ENCODE results near the gene ARFGAP1.

Gene ARFGAP1

GRCh38 chr20:63335711-63336110 is 63.1 kb downstream of the ARFGAP1 start:
- TF ChIP-seq, protein P1, sequence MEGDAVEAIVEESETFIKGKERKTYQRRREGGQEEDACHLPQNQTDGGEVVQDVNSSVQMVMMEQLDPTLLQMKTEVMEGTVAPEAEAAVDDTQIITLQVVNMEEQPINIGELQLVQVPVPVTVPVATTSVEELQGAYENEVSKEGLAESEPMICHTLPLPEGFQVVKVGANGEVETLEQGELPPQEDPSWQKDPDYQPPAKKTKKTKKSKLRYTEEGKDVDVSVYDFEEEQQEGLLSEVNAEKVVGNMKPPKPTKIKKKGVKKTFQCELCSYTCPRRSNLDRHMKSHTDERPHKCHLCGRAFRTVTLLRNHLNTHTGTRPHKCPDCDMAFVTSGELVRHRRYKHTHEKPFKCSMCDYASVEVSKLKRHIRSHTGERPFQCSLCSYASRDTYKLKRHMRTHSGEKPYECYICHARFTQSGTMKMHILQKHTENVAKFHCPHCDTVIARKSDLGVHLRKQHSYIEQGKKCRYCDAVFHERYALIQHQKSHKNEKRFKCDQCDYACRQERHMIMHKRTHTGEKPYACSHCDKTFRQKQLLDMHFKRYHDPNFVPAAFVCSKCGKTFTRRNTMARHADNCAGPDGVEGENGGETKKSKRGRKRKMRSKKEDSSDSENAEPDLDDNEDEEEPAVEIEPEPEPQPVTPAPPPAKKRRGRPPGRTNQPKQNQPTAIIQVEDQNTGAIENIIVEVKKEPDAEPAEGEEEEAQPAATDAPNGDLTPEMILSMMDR (IDR thresholded peaks at IDR 0.05; ENCODE audit: borderline replicate concordance, control extremely low read depth, extremely low read depth, insufficient read depth, missing control alignments), result no peak
- no peak for DNase-seq (ENCODE audit: low spot score)
- in situ Hi-C loops (cut with MboI; ENCODE audit: low sequenced_read_pairs, unreplicated experiment), result no loop called here

GRCh38 chr20:63336232-63336752 is 63.7 kb downstream of the ARFGAP1 start:
- in situ Hi-C loops (cut with MboI; ENCODE audit: low sequenced_read_pairs, unreplicated experiment), result no loop called here
- TF ChIP-seq, protein P1 (IDR thresholded peaks at IDR 0.05; ENCODE audit: borderline replicate concordance, control extremely low read depth, extremely low read depth, insufficient read depth, missing control alignments), result no peak

DNA sequence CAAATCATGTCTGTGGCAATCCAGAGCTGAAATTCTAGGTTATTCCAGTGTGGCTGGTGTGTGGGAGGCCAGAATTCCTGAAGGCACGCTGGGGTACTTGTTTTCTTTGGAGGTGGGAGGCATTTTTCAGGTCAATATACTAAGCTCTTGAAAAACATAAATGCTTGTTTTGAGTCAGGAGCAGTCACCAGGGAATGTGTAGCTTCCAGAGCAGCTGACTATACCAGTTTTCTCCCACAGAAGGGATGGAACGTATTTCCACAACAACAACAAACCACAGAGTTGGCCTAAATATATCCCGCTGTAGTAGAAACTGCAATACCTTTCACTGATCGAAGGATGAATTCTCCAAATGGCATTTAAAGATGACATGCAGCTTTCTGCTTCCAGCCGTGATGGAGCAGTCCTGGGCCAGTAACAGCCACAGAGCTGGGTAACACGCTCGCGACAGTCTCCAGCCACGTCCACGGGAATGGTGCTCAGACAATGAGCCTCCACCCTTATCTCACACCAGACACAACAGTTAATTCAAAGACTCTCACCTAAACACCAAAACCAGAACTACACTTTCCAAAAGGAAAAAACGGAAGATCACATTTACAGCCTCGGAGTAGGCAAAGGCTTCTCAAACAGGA is 65.3 kb downstream of the ARFGAP1 start:
- no peak for DNase-seq (ENCODE audit: low spot score)
- TF ChIP-seq, protein P1 (IDR thresholded peaks at IDR 0.05; ENCODE audit: borderline replicate concordance, control extremely low read depth, extremely low read depth, insufficient read depth, missing control alignments), result no peak
- in situ Hi-C loops (cut with MboI; ENCODE audit: low sequenced_read_pairs, unreplicated experiment), result no loop called here

More at GRCh38 chr20:63336232-63336752, 63.7 kb downstream of the ARFGAP1 start:
- DNase-seq (ENCODE audit: low spot score), result no peak
